ENCODE data around the gene ARPC5. TPM values are rescaled to one million over a fixed set of nuclear protein-coding genes. Genes with fewer than 3 reads are reported as not detected.

ARPC5 gene
- total and polyA plus RNA-seq, 9 of the 15 experiments (the other 6 are each of a cell fraction or from before 2014, with no cell fraction given): 71.8 to 150 (median 91.6) TPM

DNA sequence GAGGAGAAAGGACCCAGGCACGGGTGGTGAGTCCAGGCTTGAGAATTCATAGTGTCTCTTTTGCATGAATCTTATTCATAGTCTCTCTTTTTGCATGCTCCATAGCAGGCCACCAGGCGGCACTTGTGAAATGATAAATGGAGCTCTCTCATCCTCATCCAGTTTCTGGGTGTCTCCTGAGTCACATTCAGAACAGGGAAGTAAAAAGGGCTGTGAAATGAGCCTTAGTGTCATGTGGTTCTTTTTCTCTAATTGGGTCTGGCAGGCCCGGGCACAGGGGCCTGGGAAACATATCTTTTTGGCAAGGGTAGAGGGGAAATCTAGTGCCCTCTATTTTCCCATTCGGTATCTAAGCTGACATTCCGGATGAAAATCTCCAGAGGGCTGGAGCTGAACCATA, 26.3 kb downstream of the ARPC5 start:
- H3K9ac ChIP-seq (ENCODE audit: insufficient read depth in 1 of 2, low read depth in 2 of 2, low read length in 2 of 2): no peak overlapping the region
- ATAC-seq: peak; percentile 89
- no peak overlapping the region for H2AFZ ChIP-seq (ENCODE audit: low read depth, low read length)
- no peaks in the 10 kb centered on the region for H3K9me1 ChIP-seq (ENCODE audit: control insufficient read depth, insufficient read depth, low read length)
- no peak overlapping the region for H3K4me2 ChIP-seq (ENCODE audit: insufficient read depth, low read length)
- POLR2A ChIA-PET: interaction anchor here (1.0 kb wide), 1 partner anchor 11 kb away, joined by 3 read pairs; no protein-coding TSS in a partner anchor
- H3K79me2 ChIP-seq (ENCODE audit: control insufficient read depth, insufficient read depth, low read length): no peaks in the 10 kb centered on the region
- H3K9me3 ChIP-seq (replicated peaks; ENCODE audit: control insufficient read depth, insufficient read depth, low read depth, low read length): no peaks in the 10 kb centered on the region
- CTCF ChIA-PET (ENCODE audit: low intra/inter-chr PET ratio): interaction anchor here (0.6 to 1.1 kb wide), 3 partner anchors 76 to 307 kb away, joined by 4 to 5 read pairs (median 5); no protein-coding TSS in a partner anchor
- peaks cover 4 to 22% of the 10 kb centered on the region in 2 experiments; a peak in 4 of 5 replicates for H3K27me3 ChIP-seq (ENCODE audit: control insufficient read depth in 2 of 2, insufficient read depth in 2 of 2, low read length in 2 of 2)
- no peak overlapping the region for H3K27ac ChIP-seq (ENCODE audit: extremely low read depth, low read depth, low read length)
- no peak overlapping the region for H3K4me3 ChIP-seq
- no peaks in the 10 kb centered on the region for H4K20me1 ChIP-seq (replicated peaks; ENCODE audit: control insufficient read depth, insufficient read depth, low read length)
- FAIRE-seq: no peak
- H3K4me1 ChIP-seq (replicated peaks in 1 of 2; ENCODE audit: control insufficient read depth in 2 of 2, insufficient read depth in 2 of 2, low read length in 2 of 2): no peaks in the 10 kb centered on the region
- WGBS (ENCODE audit: insufficient coverage, low coverage, missing lambda C conversion rate): 4% methylated on average over 5 of the region's 5 CpGs
- DNase-seq (ENCODE audit: extremely low read depth in 1 of 4, low spot score in 3 of 4): peak in 2 of 4 experiments; percentile 27 to 63
- in situ Hi-C loops (cut with MboI) (loop anchor here (25.0 kb wide), 1 partner anchor 647 kb away; the partner anchor contains the start of gene SHCBP1L), intact Hi-C loops (cut with micrococcal nuclease) (loop anchor here (1.0 to 5.0 kb wide), 2 partner anchors 76 to 137 kb away; partner anchors contain the start of gene SMG7)
- no peaks in the 10 kb centered on the region for H3K36me3 ChIP-seq (ENCODE audit: control insufficient read depth, insufficient read depth, low read length)
- no TSS peak for BruUV-seq (replicated peaks)
- TF ChIP-seq, protein P1, sequence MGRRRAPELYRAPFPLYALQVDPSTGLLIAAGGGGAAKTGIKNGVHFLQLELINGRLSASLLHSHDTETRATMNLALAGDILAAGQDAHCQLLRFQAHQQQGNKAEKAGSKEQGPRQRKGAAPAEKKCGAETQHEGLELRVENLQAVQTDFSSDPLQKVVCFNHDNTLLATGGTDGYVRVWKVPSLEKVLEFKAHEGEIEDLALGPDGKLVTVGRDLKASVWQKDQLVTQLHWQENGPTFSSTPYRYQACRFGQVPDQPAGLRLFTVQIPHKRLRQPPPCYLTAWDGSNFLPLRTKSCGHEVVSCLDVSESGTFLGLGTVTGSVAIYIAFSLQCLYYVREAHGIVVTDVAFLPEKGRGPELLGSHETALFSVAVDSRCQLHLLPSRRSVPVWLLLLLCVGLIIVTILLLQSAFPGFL (CRISPR knock-in tag; IDR thresholded peaks at IDR 0.05): no peak
- TF ChIP-seq, protein P2, sequence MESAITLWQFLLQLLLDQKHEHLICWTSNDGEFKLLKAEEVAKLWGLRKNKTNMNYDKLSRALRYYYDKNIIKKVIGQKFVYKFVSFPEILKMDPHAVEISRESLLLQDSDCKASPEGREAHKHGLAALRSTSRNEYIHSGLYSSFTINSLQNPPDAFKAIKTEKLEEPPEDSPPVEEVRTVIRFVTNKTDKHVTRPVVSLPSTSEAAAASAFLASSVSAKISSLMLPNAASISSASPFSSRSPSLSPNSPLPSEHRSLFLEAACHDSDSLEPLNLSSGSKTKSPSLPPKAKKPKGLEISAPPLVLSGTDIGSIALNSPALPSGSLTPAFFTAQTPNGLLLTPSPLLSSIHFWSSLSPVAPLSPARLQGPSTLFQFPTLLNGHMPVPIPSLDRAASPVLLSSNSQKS (CRISPR knock-in tag; IDR thresholded peaks at IDR 0.05): no peak
- TF ChIP-seq, protein P3, sequence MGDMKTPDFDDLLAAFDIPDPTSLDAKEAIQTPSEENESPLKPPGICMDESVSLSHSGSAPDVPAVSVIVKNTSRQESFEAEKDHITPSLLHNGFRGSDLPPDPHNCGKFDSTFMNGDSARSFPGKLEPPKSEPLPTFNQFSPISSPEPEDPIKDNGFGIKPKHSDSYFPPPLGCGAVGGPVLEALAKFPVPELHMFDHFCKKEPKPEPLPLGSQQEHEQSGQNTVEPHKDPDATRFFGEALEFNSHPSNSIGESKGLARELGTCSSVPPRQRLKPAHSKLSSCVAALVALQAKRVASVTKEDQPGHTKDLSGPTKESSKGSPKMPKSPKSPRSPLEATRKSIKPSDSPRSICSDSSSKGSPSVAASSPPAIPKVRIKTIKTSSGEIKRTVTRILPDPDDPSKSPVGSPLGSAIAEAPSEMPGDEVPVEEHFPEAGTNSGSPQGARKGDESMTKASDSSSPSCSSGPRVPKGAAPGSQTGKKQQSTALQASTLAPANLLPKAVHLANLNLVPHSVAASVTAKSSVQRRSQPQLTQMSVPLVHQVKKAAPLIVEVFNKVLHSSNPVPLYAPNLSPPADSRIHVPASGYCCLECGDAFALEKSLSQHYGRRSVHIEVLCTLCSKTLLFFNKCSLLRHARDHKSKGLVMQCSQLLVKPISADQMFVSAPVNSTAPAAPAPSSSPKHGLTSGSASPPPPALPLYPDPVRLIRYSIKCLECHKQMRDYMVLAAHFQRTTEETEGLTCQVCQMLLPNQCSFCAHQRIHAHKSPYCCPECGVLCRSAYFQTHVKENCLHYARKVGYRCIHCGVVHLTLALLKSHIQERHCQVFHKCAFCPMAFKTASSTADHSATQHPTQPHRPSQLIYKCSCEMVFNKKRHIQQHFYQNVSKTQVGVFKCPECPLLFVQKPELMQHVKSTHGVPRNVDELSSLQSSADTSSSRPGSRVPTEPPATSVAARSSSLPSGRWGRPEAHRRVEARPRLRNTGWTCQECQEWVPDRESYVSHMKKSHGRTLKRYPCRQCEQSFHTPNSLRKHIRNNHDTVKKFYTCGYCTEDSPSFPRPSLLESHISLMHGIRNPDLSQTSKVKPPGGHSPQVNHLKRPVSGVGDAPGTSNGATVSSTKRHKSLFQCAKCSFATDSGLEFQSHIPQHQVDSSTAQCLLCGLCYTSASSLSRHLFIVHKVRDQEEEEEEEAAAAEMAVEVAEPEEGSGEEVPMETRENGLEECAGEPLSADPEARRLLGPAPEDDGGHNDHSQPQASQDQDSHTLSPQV (IDR thresholded peaks at IDR 0.05): no peak
- TF ChIP-seq SNRNP70 (optimal IDR thresholded peaks at IDR 0.05; ENCODE audit: low read depth, low read length): no peak
- TF ChIP-seq, protein P4, sequence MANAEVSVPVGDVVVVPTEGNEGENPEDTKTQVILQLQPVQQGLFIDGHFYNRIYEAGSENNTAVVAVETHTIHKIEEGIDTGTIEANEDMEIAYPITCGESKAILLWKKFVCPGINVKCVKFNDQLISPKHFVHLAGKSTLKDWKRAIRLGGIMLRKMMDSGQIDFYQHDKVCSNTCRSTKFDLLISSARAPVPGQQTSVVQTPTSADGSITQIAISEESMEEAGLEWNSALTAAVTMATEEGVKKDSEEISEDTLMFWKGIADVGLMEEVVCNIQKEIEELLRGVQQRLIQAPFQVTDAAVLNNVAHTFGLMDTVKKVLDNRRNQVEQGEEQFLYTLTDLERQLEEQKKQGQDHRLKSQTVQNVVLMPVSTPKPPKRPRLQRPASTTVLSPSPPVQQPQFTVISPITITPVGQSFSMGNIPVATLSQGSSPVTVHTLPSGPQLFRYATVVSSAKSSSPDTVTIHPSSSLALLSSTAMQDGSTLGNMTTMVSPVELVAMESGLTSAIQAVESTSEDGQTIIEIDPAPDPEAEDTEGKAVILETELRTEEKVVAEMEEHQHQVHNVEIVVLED (CRISPR knock-in tag; IDR thresholded peaks at IDR 0.05): no peak
- no peak for TF ChIP-seq NFE2 (IDR thresholded peaks at IDR 0.05; ENCODE audit: low read depth)
- TF ChIP-seq ELF2 (CRISPR knock-in tag; IDR thresholded peaks at IDR 0.05): no peak
- TF ChIP-seq SMC3 (conservative IDR thresholded peaks at IDR 0.05; ENCODE audit: insufficient read depth, low read depth, low read length): peak; percentile 50; the same call in 1 of the 2 replicates
- TF ChIP-seq CHD2 (IDR thresholded peaks at IDR 0.05; ENCODE audit: low read depth, low read length): no peak
- TF ChIP-seq, protein P5, sequence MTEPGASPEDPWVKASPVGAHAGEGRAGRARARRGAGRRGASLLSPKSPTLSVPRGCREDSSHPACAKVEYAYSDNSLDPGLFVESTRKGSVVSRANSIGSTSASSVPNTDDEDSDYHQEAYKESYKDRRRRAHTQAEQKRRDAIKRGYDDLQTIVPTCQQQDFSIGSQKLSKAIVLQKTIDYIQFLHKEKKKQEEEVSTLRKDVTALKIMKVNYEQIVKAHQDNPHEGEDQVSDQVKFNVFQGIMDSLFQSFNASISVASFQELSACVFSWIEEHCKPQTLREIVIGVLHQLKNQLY (CRISPR knock-in tag; conservative IDR thresholded peaks at IDR 0.05): no peak
- TF ChIP-seq NUFIP1 (IDR thresholded peaks at IDR 0.05; ENCODE audit: partially characterized antibody): no peak
- TF ChIP-seq ZBTB7A (IDR thresholded peaks at IDR 0.05; ENCODE audit: borderline replicate concordance, control insufficient read depth, low read depth, low read length): no peak
- TF ChIP-seq EP400 (IDR thresholded peaks at IDR 0.05): no peak

All from K562 (cell line).